ENCODE measurements around the gene KLHL29.

Gene KLHL29

GRCh38 chr2:23518481-23519333 lies 133.7 kb downstream of the KLHL29 start:
- DNase-seq = no peak

- no peak for DNase-seq
Observed at GRCh38 chr2:23519334-23519651, 134.3 kb downstream of the KLHL29 start.

DNA sequence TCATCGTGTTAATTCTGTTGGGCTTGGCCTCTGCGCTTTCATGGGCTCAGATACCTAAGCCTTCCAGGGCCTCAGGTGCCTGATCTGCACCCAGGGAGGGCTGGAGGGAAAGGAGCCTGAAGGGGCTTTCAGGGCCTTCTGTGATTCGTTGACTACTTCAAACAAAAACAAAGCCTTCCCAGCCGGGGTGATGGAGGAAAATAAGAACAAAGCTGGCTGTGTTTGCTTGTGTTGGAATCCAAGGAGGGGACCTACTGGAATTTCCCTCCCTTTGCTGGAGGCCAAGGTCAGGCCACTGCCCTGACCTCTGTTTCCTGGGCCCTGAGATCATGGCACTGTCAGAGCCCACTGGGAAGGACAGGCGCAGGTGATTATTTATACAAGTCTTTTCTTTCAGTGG lies 135.3 kb downstream of the KLHL29 start:
- no peak for DNase-seq

DNA sequence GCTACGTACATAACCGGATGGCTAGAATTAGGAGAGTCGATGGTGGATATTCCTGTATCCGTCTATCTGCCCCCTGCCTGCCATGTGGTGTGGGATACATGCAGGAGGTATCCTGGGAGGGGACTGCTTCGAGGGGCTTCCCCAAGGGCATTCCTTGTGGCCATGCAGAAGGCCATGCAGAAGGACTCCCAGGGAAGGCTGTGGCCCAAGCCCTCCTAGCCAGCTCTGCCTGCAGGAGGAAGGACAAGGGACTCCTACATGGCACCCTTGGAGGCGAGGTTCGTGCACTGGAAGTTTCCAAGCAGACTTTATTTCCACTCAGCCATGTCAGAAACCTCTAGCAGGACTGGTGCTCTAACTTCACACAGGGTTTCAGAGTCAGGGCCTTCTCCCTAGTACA lies 136.1 kb downstream of the KLHL29 start:
- no peak for DNase-seq

- no peak for DNase-seq
Observed at GRCh38 chr2:23522726-23523372, 137.9 kb downstream of the KLHL29 start.

GRCh38 chr2:23523373-23524260 lies 138.6 kb downstream of the KLHL29 start:
- DNase-seq = no peak

DNA sequence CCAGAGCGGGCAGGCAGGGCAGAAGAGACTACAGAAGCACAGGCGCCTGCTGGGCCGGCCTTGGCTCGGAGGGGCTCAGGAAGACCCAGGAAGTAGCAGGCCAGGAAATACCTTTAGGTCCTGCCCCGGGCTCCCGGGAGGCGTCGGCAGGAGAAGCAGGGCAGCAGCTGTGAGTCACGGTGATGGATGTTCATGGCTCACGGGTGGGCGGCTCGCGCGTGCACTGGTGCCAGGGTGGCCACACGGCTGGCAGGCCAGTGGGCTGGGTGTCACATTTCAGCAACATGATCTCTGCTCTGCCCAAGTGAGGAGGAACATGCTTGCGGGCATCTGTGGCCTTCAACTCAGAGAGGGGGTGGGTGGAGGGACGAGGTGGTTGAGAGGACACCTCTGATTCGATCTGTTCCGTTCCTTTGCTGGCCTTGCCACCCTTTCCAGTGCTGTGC lies 139.3 kb downstream of the KLHL29 start:
- DNase-seq = no peak

- no peak for DNase-seq
Observed at GRCh38 chr2:23525137-23525765, 140.3 kb downstream of the KLHL29 start.

- peak; percentile 34 to 42 for DNase-seq
Observed at GRCh38 chr2:23526114-23526513, 141.1 kb downstream of the KLHL29 start.

DNA sequence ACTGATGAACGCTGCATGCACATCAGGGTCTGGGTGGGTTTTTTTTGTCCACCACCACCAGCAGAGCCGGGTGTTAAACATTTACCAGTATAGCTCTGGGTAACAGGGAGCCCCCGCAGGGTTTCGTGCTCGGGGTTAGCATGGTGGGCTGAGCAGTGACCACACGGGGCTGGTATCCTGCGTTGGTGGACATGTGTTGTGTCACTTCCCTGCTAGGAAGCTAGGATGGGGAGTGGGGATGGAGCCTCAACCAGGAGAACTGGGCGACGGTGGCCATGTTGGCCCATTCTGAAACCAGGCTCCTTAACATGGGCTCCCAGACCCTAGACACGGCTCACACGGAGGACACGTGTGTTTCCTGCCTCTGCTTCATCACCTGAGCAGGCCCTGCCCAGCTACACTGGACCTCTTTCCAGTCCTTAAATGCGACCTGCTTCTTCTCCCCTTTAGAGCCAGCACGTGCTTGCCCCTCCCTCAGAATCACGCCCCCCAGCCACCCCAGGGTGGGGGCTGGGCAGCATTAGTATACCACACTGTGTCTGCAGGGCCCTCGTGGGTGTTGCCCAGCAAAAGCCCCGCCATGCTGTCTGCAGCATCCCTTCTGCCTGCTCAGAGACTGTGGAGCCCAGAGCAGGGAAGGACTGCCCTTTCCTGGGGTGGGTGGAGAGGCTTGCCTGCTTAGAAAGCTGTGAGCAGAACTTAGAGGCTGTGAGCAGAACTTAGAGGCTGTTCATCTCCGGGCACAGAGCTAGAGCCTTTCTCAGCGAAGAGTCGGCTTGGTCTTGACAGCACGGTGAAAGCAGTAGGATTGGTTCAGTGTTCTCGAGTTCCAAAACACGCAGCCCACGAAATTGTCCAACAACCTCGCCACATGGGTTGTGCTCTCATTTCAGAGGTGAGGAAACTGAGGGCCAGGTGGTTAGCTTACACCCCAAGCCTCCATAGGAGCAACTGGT lies 142.1 kb downstream of the KLHL29 start:
- DNase-seq = no peak

DNA sequence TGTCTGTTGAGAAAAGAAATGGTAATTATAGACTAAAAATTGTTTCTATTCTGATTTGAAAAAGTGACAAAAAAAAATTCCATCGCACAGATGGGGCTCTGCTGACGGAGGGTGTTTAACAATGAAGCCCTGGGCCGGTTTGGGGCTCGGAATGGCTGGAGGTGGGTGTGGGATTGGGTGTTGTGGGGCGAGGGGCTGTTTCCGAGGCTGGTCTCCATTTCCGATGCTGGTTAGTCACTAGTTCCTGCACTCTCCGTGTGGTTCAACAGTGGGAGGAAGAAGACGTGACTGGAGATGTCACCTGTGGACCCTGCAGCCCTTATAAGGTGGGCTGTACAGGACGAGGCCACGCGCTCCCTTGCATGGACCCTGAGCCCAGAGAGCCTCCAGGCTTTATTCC lies 143.2 kb downstream of the KLHL29 start:
- no peak for DNase-seq

DNA sequence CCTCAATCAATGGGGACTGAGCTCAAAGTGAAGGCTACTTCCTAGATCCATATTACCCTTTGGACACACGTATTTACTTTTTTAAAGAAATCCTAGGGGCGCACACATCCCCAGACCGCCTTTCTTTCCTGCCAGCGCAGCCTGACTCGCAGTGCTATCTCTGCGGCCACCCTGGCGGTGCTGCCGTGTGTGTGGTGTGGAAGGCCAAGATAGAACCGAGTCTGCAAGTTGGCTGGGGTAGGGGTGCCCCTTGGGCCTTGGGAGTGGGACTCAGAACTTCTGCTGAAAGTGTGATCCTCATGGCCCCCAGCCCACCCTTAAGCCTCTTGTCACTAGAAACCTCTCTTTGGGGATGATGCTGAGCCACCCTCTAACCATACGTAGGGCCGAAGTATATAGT lies 143.7 kb downstream of the KLHL29 start:
- no peak for DNase-seq

GRCh38 chr2:23529659-23530058 lies 144.7 kb downstream of the KLHL29 start:
- no peak for DNase-seq

DNA sequence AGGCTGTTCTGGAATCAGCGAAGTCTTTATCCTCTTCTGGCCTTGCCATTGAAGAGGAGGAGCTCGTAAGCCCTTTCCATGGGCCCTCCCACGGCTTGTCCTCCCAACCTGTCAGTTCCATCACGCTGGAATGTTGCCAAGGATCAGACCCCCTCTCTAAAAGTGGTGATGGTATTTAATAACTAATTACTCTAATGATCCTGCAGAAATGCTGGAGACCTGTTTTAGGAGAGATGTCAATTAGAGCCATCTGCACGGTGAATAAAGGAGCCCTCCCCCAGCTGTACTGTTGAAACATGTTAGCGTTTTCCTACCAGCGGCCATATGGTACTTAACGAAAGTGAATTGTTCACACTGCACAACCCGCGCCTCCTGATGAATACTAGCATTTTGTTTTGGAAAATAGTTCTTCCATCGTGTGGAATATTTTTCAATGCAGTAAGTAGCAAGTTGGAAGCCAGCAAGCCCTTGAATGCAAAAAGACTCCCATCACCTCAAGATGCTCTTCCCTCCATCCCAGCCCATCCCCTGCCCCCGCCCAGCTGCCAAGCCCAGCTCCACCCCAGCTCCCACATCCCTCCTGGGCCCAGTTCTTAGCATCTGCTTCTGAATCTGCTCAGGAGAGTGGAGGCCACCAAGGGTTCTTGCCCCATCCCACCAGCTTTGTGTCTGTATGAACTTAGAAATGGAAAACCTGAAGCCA lies 145.4 kb downstream of the KLHL29 start:
- no peak for DNase-seq

DNA sequence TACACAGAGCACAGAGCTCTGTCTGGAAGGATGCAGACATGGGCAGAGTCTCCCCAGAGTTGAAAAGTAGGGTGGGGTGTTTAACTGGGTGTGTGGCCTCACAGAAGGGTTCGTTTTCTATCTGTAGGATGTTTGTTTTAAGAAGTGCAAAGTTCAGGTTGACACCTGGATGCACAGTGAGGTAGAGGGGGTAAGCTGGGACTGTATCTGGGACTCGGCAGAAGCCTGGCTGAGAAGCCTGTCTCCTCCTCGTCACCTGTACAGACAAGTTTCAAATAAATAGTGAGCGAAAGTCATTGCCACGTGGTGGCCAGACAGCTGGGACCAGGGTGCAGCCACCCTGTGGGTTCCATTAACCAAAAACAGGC lies 145.9 kb downstream of the KLHL29 start:
- no peak for DNase-seq

GRCh38 chr2:23531280-23531679 lies 146.3 kb downstream of the KLHL29 start:
- no peak for DNase-seq

- no peak for DNase-seq
Observed at GRCh38 chr2:23531881-23532280, 146.9 kb downstream of the KLHL29 start.

DNA sequence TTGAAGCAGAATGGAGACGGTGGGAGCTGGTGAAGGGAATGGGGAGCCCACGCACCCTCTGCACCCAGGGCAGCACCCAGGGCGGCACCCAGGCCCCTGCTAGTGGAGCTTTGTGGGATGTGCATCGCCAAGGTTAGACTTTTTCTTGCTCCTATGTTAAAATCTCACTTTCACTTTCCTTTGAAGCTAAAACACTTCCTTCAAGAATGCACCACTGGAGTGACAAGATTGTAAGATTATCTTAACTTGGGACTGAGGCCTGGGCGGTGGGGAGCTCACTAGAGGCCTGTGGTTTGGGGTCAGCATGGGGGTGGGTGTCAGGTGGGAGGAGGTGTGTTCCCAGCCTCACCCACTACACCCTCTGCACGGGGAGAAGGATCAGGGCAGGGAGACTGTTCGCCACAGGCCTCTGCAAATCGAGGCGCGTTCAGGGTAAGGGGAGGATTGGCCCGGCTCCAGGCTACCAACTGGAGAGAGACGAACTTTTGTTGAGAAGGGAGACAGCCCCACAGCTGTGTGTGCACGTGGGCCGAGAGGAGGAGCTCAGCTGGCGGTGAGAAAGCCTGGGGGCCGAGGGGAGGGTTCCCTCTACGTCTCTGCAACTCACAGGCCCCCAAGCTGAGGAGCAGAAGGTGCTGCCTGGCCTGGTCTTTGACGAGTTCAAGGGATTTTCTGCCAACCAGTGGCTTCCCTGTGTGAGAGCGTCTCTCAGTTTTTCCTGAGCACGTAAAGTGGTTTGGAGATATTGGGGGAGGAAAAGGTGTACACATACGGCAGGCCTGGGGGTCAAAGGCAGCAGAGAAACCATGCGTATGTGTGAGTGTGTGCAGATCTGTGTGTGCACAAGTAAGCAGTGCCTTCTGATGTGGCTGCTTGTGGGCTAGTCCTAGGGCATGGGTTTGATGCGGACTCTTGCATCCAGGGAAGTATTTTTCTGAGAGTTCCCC lies 147.7 kb downstream of the KLHL29 start:
- peak; percentile 15 to 21 for DNase-seq

DNA sequence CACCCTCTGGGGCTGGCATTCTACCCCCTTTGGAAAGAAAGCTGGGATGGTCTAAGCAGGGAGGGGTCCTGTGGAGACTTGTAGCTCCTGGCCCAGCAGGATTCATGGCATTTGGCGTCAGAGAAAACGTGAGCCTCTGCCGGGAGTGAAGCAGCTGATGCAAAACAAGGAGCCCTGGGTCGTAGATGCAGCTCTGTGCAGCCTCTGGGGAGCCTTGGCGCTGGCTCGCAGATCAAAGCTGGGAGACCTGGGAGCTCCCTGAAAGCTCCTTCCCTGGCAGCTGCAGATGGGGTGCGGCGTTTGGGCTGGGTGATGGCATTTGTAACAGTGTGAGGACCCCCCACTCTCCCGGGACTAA lies 148.3 kb downstream of the KLHL29 start:
- no peak for DNase-seq

GRCh38 chr2:23534771-23535170 lies 149.8 kb downstream of the KLHL29 start:
- DNase-seq = no peak
